Kidney glomerular epithelial cell (primary cell): ENCODE measurements around the gene TXNL4A.
A peak's percentile ranks its signal among the peaks of the same experiment; 100 is the strongest.

Source experiments
- DNase-seq: peaks from one replicate; lab custom pipeline; 2025; lab: John Stamatoyannopoulos, UW

Gene TXNL4A

DNA sequence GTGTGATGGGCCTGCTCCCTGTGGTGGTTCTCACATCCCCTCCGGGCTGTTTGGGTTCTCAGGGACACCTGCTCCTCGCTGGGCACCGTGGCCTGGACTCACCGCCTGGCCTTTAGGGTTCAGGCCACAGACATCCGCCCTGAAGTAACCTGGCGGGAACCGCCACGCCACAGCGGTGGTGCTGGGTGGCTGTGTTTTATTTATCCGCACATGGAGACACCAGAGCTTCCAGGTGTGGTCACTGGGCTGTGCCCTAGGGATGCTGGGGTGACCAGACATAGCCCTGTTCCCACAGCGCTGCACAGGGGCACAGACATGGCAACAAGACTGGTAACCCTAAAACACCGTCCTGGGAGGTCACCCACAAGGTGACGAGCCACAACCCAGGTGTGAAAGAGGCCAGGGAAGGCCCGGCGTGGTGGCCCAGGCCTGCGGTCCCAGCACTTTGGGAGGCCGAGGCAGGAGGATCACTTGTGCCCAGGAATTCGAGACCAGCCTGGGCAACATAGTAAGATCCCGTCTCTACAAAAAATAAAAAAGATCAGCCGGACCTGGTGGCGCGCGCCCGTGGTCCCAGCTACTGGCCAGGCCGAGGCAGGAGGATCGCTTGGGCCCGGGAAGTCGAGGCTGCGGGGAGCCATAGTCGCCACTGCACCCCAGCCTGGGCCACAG lies 24.6 kb downstream of the TXNL4A start:
- DNase-seq = no peak

DNA sequence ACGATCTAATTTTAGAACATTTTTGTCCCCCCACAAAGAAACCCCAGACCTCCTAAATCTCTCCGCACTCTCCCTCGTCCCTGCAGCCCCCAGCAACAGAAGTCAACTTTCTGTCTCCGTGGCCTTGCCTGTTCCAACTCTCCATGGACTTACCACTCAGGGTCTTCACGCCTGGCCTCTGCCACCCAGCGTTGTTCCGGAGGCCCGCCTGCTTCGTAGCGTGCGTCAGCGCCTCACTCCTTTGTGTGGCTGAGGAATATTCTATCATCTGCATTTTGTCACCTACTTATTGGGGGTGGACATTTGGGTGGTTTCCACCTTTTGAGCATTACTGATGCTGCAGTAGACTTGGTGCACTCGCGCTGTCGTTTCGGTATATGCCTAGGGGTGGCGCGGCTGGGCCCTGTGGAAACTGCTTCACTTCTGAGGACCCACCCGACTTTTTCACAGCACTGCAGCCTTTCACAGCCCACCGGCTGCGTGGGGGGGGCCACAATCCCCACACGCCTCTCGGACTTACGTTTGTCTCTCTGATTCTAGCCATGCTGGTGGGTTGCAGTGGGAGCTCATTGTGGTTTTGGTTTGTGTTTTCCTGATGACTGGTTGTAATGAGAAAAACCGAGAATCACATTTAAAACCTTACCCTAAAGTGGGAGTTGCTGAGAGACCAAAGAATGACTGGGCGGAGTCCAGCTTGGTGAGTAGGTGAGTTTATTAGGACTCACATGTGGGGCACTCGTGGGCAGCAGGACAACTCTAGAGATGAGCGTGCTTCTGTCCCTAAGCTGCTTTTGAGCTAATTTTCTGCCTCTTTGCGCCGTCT lies 25.3 kb downstream of the TXNL4A start:
- DNase-seq = no peak

DNA sequence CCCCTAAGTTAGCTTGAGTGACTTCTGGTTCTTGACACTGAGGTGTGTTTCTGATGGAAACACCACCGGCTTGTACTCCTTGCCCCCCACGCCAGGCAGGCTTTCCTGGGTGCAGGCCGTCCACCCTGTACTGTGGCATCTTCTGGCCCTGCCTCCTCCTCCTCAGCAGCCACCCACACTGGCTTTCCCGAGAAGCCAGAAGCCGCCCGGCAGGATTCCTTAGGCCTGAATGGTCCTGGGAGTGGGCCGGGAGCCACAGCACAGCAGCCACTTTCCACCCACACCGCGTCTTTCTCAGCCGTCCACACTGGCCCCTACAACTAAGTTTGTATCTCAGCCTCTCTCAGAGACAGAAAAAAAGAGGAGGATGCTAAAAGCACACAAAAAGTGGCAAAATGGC lies 26.1 kb downstream of the TXNL4A start:
- no peak for DNase-seq

DNA sequence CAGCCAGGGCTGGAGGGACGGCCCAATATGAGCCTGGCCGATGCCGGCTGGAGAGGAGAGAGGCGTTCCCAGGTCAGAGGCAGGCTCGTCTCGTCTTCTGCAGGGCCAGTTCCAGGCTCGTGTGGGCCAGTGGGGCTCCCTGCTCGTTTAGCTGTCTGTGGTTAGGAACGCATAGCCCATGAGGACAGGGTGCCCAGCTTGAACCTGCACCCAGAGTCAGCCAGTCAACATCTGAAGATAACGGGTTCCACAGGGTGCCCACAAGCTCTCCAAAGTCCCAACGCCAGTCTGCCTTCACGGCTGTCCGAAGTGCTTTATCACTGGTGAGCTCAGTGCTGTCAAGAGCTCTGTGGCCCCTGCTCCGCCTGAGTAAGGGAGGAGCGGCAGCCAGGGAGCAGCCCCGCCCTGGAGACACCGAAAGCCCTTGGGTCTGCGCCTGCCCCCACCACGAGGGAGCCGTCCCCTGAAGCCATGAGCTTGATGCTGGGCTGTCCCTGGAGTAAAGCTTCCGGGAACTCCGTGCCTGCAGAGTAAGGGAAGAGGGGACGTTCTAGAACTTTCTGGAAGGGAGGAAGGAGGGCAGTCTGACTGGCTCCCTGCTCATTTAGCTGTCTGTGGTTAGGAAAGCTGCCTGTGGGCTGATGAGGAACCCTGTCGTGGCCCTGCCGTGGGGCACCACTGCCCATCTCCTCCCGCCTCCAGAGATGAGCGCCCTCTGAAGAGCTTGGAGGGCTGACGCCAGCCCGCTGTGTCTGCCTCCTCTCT lies 26.7 kb downstream of the TXNL4A start:
- DNase-seq = no peak

DNA sequence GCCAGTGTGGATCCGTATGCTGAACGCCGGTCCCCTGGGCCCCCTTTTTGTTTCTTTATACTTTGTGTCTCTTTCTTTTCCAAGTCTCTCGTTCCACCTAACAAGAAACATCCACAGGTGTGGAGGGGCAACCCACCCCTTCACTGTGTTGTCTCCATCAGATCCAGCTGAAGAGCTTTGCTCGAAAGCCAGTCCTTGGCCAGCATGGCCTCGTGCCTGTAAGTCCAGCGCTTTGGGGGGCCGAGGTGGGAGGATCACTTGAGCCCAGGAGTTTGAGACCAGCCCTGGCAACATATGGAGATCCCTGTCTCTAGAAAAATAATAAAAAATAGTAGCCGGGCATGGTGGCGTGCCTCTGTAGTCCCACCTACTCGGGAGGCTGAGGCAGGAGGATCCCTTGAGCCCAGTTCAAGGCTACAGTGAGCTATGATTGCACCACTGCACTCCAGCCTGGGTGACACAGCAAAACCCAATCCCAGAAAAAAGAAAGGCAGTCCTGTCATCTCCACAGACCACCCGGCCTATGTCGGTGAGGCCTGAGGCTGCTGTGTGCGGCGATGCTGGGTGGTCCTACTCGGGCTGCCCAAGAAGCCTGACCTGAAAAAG lies 27.3 kb downstream of the TXNL4A start:
- DNase-seq = no peak

DNA sequence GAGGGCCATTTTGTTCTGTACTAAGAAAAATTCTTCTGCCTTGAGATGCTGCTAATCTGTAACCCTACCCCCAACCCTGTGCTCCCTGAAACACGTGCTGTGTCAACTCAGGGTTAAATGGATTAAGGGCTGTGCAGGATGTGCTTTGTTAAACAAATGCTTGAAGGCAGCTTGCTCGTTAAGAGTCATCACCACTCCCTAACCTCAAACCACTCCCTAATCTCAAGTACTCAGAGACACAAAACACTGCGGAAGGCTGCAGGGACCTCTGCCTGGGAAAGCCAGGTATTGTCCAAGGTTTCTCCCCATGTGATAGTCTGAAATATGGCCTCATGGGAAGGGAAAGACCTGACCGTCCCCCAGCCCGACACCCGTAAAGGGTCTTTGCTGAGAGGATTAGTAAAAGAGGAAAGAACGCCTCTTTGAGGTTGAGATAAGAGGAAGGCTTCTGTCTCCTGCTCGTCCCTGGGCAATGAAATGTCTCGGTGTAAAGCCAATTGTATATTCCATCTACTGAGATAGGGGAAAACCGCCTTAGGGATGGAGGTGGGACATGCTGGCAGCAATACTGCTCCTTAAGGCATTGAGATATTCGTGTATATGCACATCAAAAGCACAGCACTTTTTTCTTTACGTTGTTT lies 28.1 kb downstream of the TXNL4A start:
- DNase-seq = peak; percentile 49

DNA sequence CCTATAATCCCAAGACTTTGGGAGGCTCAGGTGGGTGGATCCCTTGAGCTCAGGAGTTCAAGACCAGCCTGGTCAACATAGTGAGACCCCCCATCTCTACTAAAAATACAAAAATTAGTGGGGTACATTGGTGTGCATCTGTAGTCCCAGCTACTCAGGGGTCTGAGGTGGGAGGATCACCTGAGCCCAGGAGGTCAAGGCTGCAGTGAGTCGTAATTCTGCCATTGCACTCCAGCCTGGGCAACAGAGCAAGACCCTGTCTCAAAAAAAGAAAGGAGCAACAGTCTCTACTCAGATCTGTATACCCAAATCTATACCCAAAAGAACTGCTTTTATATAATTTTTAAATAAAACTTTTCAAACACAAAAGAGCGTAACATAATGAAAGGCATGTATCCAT lies 29.4 kb downstream of the TXNL4A start:
- DNase-seq = no peak

DNA sequence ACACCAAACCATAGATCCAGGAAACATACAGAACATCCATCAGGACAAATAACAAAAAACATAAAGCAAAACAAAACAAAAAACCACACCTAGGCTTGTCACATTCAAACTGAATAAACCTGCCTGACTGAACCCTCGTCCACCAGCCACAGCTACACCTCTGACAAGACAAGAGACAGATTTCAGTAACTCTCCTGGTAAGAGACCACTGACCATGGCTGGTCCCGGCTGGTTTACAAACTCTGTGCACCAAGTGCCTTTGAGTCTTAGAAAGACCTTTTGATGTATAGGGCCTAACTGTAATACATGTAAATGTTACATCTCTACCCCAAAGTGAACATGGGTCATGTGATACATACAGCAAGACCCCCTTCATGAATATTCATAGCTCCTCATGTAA lies 32.1 kb downstream of the TXNL4A start:
- DNase-seq = no peak

DNA sequence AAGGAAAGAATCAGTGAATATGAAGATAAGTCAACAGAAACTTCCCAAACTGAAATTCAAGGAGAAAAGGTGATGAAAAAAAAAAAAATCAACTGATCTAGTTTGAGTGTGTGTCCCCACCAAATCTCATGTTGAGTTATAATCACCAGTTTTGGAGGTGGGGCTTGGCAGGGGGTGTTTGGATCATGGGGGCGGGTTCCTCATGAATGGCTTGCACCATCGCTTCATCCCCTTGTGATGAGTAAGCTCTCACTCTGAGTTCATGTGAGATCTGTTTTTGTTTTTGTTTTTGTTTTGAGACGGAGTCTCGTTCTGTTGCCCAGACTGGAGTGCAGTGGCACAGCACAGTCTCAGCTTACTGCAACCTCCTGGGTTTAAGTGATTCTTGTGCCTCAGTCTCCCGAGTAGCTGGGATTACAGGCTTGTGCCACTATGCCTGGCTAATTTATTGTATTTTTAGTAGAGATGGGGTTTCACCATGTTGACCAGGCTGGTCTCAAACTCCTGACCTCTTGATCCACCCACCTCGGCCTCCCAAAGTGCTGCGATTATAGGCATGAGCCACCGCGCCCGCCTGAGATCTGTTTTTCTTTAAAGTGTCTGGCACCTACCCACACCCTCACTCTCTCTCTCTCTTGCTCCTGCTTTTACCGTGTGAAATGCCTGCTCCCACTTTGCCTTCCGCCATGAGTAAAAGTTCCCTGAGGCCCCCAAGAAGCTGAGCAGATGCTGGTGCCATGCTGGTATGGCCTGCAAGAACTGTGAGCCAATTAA lies 32.9 kb downstream of the TXNL4A start:
- DNase-seq = no peak

DNA sequence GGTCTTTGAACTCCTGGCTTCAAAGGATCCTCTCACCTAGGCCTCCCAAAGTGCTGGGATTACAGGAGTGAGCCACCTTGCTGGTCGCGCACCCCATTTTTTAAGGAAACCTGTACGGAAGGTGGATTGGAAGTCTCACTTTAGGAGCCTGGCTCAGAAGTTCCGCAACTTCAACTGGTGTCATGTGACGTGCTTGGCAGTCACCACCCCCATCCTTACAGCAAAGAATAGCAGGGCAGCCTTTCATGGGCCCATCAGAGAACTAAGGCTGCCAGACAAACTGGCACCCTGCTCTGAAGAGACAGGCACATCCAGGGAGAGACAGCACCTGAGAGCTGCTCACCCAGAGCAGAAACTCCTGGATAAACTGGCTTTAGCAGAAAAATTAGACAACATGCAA lies 33.6 kb downstream of the TXNL4A start:
- no peak for DNase-seq

DNA sequence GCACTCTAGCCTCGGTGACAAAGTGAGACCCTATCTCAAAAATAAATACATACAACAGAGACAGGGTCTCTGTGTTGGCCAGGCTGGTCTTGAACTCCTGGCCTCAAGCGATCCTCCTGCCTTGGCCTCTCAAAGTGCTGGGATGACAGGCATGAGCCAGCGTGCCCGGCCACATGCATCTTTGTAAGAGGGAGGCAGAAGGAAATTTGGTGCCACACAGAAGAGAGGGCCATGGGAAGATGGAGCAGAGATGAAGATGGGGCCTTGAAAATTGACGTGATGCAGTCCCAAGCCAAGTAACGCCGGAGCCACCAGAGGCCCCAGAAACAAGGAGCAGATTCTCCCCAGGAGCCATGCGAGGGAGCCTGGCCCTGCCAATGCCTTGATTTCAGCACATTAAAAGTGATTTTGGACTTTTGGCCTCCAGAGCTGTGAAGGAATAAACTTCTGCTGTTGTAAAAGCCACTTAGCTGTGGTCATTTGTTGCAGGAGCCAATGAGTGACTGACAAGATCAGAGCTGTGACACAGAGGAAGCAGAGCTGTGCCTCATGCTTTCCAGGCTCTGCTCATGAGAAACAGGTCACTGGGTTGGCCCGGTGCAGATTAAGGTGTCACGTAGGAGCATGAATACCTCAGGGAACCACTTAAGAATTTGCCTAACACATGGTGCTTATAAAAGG lies 34.3 kb downstream of the TXNL4A start:
- DNase-seq = no peak

DNA sequence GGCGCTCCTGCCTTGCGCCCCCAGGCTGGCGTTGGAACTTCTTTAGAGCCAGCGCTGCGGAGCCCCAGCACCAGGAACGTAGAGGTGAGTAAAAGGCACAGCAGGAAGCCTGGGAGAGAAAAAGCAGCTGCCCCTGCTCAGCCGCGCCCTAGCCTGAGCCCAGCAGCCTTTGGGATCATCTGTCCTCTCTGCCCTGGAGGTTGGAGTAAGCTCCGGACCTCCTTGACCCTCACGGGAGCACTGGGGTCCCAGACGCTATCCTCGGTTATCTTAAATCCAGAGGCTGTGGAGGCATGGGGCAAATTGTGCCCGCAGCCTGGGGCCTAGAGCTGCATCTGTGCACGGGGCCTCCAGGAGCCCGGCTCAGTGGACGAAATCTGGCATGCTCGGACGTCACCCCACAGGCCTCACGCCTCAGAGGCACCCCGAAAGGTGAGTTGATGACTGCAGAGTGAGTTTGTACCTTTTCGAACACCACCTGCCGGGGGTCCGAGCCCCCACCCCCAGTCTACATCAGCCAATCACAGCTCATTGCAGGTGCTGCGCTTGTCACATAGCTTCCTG lies 35.3 kb downstream of the TXNL4A start:
- DNase-seq = no peak

DNA sequence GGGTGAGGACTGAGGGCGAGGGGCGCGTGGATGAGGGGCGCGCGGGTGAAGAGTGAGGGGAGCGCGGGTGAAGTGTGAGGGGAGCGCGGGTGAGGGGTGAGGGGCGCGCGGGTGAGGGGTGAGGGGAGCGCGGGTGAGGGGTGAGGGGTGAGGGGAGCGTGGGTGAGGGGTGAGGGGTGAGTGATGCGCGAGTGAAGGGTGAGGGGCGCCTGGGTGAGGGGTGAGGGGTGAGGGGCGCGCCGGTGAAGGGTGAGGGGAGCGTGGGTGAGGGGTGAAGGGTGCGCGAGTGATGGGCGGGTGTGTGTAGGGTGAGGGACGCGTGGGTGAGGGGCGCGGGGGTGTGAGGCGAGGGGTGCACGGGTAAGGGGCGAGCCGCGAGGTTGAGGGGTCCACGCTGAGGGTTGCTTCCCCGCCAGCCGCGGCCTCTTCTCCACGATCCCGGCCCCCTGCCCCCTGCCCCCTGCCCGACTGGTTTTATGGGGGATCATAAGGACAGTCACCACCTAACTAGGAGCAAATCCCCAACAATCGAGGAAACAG lies 35.8 kb downstream of the TXNL4A start:
- no peak for DNase-seq

DNA sequence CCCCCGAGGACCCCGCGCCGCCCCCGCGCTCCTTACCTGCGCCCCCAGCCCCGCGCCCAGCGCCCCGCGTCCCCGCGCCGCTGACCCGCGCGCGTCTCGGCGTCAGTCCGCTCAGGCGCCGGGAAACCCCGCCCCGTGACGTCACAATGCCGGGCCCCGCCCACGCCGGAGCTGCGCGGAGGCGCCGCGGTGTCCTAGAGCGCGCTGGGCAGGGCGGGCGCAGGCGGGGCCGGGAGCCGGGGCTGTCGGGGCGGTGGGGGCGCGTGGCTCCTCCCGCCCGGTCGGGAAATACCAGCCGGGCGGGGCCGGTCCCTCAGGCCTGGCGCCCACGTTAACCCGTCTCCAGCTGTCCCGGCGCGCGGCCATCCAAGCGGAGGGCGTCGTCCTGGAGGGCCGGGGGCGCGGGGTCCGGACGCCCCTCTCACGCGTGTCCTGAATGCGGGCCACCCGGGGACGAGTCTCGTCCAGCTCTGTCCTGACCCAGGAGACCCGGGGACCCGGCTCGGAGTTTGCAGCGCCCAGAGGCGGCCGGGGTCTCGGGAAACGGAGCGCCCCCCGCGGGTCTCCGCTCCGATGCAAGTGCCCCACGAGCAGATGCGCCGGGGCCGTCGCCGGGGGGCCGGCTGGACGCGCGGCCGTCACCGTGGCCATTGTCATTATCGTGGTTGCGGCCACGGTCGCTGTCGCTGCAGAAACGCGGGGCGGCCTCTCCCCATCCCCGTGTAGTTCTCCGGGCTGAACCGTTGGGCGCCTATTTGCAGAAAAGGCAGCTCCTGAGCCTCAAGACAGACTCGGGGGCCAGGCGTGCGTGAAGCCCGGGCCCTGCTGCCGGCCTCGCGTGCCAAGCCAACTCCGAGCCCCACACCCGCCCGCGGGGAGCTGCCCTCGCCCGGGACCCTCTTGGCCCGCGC lies 36.6 kb downstream of the TXNL4A start, which contains the start of gene SLC66A2:
TSS of gene SLC66A2 (minus strand) at position 109 of the 911 bp plus-strand sequence. CDS start 727 bp downstream, outside the sequence.
- DNase-seq = peak; percentile 7

DNA sequence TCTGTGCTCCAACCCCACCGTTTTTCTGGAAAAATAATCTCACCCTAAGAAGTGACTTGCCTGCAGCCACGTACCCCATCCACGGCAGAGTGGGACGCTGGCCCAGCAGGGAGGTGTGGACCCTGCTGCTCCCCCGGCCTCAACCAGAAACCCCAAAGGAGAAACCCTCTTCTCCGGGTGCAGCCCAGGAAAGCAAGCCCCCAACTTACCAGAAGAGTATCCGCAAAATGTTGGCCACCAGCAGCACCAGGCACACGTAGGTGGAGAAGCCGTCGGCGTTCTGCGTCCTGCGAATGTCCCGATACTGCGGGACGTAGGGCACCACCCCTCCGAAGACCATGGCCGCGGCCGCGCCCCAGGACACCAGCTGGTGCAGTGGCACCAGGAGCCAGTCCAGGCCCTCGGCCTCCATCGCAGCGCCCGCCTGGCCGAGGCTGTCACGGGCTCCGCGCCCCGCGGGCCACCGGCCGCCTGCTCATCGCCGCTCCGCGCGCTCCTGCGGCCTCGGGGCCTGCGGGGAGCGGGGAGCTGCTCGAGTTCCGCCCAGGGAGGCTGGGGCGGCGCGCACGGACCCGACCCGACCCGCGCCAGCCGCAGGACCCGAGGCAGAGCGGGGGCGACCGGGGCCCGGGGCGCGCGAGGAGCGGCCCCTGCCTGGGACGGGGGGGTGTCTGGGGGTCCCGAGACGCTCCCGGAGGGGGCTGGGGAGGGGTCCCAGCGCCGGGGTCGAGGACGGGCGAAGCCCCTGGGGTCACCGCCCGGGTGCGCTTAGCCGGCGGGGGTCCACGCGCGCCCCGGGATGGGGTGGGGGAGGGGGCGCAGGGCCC lies 37.6 kb downstream of the TXNL4A start:
- DNase-seq = no peak

DNA sequence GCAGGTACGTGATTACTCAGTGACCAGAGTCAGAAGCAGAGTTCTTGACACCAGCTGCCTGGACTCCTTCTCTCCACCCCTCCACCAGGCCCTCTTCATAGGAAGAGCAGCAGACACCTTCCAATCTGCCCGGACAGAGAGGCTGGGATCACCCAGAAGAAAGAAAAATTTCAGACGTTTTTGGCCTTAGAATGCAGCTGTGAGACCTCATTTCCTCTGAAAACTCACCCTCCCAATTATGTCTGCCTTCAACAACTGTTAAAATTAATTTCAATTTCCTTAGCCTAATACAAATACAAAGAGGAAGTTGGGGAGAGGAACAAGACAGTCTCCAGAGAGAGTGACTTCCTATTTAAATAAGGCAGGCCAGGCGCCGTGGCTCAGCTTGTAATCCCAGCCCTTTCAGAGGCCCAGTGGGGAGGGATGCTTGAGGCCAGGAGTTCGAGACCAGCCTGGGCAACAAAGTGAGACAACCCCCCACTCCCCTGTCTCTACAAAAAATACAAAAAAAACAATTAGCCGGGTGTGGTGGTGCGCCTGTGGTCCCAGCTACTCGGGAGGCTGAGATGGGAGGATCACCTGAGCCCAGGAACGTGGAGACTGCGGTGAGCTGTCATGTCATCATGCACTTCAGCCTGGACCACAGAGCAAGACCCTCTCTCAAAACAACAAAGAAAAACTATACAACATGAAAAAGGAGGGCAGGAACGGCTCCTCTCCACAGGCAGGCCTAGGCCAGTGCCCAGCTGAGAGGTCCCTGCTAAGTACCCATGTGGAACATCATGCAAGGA lies 38.5 kb downstream of the TXNL4A start:
- no peak for DNase-seq
